Large intestine (tissue), 3 donors: ENCODE data around the gene ANKRD55. TPM values are rescaled to one million over a fixed set of nuclear protein-coding genes. Genes with fewer than 3 reads are reported as not detected.
"Not testable (repeated sequence)": the region's sequence is repeated elsewhere in the genome, so short reads cannot be mapped to it uniquely, and the experiment has no call there.

Experiments
- DNase-seq, 2 donors: peaks; one replicate each; pipeline versions ENCODE4 v3.0.0 to v3.0.0-alpha.2; 2013
- H3K27ac ChIP-seq: one replicate; pipeline ENCODE4 v1.5.1; 2013; ENCODE audit warnings: low read length
- H3K27me3 ChIP-seq: 2 replicates; pipeline ENCODE4 v1.6.1; 2013; ENCODE audit warnings: low read length; ENCODE audit not compliant: control insufficient read depth, insufficient read depth
- H3K36me3 ChIP-seq: 2 replicates; pipeline ENCODE4 v1.6.1; 2013; ENCODE audit warnings: low read length; ENCODE audit not compliant: control insufficient read depth, insufficient read depth
- H3K4me1 ChIP-seq: one replicate; pipeline ENCODE4 v1.6.1; 2013; ENCODE audit warnings: low read length; ENCODE audit not compliant: control insufficient read depth, insufficient read depth
- H3K4me3 ChIP-seq: one replicate; pipeline ENCODE4 v1.5.1; 2013; ENCODE audit warnings: low read length
- H3K9me3 ChIP-seq: one replicate; pipeline ENCODE4 v1.6.1; 2013; ENCODE audit warnings: mild to moderate bottlenecking, low read depth, low read length, moderate library complexity; ENCODE audit not compliant: control insufficient read depth
- WGBS: methylation state at CpG from one replicate; pipeline ENCODE4 v1.1.5; 2013; ENCODE audit warnings: low lambda C conversion rate; ENCODE audit not compliant: insufficient coverage; 5-methylcytosine and 5-hydroxymethylcytosine counted together
- polyA plus RNA-seq: library from polyadenylated mRNA; unstranded; fragments of 120-200 nt; gene quantifications from one replicate; pipeline ENCODE4 v1.2.1, GENCODE V29; 2013

The ANKRD55 gene
- polyA plus RNA-seq, 1 donor = 0.18 TPM

DNA sequence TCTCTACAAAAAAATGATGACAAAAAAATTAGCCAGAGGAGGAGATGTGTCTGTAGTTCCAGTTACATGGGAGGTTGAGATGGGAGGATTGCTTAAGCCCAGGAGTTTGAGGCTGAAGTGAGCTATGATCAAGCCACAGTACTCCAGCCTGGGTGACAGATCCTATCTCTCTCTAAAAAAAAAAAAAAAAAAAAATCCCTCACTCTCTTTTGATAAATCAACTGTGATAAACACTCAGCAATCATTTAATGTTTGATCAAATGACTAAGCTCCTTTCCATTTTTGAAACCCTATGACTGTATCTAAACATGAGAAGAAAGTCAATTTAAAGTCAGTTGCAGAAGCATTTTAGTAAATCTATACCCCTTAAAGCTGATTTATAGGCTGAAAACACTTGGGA, 126.3 kb downstream of the ANKRD55 start:
- Histone ChIP-seq H3K9me3 (no peaks in the 10 kb centered on the region), H3K27me3 (no peaks in the 10 kb centered on the region), H3K27ac (no peak overlapping the region), H3K4me3 (no peak overlapping the region), H3K36me3 (no peaks in the 10 kb centered on the region), H3K4me1 (peaks cover 4% of the 10 kb centered on the region)
- DNase-seq = no peak

DNA sequence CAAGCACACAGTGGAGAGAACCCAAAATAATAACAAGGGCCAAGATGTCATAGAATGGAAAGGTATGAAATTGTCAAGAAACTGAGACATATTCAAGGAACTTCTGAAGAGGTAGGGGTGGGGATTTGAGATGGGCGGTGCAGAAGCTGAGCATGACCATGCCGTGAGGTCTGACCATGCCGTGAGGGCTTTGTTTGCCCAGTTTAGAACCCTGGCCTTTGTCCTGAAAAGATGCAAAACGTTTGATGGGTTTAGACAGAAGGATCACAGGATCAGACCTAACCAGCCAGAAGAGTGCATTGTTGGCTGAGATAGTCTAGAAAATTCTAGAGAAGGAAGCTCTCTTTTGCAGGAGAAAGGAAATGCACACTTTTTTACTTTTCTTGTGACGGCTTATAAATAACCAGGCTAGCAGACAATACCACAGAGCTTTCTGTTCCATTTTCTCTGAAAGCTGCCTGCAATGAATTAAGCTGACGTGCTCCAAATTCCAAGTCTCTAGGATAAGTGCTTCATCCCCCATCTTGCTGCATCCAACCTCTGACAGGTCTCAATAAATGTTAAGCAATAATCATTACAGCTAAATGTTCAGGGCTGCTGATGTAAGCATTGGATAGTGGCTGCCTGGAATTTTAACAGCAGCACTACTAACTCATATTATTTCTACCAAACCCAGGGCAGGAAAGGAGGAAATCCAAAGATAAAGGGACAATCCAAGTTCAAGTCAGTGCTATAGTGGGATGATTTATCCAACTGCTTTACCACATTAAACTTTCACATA, 127.4 kb downstream of the ANKRD55 start:
- peak in 1 of 2 donors; percentile 41 for DNase-seq
- H3K27me3 ChIP-seq = no peaks in the 10 kb centered on the region
- no peak overlapping the region for H3K27ac ChIP-seq
- peaks cover 4% of the 10 kb centered on the region for H3K4me1 ChIP-seq
- no peaks in the 10 kb centered on the region for H3K9me3 ChIP-seq
- H3K36me3 ChIP-seq = no peaks in the 10 kb centered on the region
- H3K4me3 ChIP-seq = no peak overlapping the region
- 0% methylated on average over 1 of the region's 6 CpGs for WGBS

DNA sequence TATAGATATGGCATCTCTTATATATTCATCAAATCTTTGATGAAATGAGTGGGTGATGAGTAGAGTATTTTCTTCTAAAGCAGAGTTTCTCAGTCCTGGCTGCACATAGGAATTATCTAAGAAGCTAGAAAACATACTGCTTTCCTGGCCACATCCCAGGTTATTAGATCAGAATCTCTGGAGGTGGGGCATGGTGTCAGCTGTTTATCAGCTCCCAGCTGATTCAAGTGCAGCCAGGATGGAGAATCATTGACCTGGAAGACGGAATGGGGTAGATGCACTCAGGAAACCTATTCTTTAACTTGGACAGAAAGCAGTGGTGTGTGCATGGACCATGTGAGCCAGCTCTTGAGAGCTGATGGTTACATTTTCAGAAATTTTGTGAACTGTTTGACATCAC, 130.2 kb downstream of the ANKRD55 start:
- H3K4me1 ChIP-seq = peaks cover 4% of the 10 kb centered on the region
- H3K4me3 ChIP-seq = no peak overlapping the region
- no peaks in the 10 kb centered on the region for H3K27me3 ChIP-seq
- H3K9me3 ChIP-seq = no peaks in the 10 kb centered on the region
- H3K27ac ChIP-seq = no peak overlapping the region
- no peaks in the 10 kb centered on the region for H3K36me3 ChIP-seq
- no peak for DNase-seq
- no CpG with 5 or more reads among the region's 1 CpG for WGBS

DNA sequence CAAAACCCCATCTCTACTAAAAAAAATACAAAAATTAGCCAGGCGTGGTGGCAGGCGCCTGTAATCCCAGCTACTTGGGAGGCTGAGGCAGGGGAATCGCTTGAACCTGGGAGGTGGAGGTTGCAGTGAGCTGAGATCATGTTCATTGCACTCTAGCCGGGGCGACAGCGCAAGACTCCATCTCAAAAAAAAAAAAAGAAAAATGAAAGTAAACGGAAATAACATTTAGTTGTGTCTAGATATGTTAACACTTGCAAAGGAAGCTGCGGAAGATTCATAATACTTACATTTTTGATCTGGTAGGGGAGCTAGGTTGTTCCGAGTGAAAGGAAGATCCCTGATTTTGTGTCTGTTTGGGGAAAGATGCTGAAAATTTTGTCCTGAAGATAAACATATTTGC, 130.9 kb downstream of the ANKRD55 start:
- H3K27me3 ChIP-seq, H3K27ac ChIP-seq, H3K36me3 ChIP-seq, H3K4me3 ChIP-seq, H3K9me3 ChIP-seq, DNase-seq, H3K4me1 ChIP-seq: not testable (repeated sequence)
- 97% methylated on average over 5 of the region's 9 CpGs for WGBS

DNA sequence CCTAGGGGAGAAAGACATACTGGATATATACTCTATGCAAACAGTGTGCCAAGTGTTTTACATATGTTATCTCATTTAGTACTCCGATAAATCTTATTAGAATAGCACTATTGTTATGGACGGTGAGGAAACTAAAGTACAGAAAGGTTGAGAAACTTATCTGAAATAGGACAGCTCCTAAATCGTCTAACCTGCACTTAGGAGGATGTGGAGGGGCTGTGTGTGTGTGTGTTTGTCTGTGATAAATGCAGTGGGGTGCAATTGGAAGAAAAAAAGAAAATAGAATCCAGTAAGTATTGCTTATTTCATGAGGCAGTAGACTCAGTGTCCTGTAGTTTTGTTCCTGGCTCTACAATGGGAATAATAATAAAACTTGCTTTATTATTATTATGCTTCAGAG, 131.9 kb downstream of the ANKRD55 start:
- Histone ChIP-seq H3K27ac (no peak overlapping the region), H3K9me3 (no peaks in the 10 kb centered on the region), H3K4me1 (peaks cover 4% of the 10 kb centered on the region), H3K27me3 (no peaks in the 10 kb centered on the region), H3K4me3 (no peak overlapping the region), H3K36me3 (no peaks in the 10 kb centered on the region)
- 83% methylated on average over 2 of the region's 3 CpGs for WGBS
- no peak for DNase-seq

DNA sequence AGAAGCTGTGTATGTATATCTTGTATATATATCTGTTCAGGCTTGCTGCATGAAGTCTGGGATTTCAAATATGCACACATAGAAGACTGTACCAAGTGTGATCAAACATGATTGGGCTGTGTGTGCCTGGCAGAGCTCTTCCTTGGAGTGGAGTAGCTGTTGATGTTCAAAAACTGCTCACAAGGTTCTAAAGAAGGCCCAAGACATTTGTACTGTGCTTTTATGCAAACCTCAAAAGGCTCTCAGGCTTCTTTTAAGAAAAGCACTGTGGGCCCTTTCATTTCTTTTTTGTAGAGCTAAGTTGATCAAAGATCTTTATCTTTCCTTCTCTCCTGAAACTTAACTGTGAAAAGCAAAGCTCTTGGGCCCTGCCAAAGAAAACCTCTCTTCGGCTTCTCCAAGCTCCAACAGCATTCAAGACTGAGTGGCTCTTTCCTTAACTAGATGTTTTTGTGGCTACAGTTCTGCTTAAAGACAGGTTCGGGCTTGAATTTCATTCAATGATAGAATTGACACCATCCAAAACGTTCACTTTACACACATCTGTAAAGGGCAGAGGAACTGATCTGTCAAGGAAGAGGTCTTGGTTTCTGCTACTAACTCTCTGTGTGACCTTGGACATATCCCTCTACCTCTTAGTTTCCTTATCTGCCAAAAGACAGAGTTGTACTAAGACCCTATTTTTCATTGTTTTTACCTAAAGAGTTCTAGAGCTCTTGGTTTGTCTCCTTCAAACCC, 132.5 kb downstream of the ANKRD55 start:
- H3K36me3 ChIP-seq = no peaks in the 10 kb centered on the region
- 100% methylated on average over 1 of the region's 3 CpGs for WGBS
- H3K27ac ChIP-seq = no peak overlapping the region
- H3K4me3 ChIP-seq = no peak overlapping the region
- no peaks in the 10 kb centered on the region for H3K9me3 ChIP-seq
- H3K27me3 ChIP-seq = no peaks in the 10 kb centered on the region
- H3K4me1 ChIP-seq = peaks cover 4% of the 10 kb centered on the region
- no peak for DNase-seq

DNA sequence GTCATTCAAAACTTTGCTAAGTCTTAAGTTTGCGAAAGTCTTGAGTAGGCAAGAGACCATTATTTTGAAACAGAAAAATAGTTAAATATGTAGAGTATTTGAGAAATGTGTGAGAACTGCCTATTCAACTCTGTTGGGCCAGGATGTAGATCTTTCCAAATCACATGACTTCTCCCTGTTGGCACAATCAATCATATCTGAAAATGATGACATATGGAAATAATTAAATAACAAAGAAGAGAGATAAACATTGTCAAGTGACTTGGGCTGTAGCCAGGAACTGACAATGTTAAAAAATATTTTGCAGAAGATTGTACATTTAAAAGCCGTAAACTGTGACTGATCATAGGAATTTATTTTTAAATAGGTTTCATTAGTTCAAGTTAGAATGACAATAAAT, 133.8 kb downstream of the ANKRD55 start:
- Histone ChIP-seq H3K9me3 (no peaks in the 10 kb centered on the region), H3K36me3 (no peaks in the 10 kb centered on the region), H3K4me1 (no peaks in the 10 kb centered on the region), H3K27me3 (no peaks in the 10 kb centered on the region), H3K4me3 (no peak overlapping the region), H3K27ac (no peak overlapping the region)
- no peak for DNase-seq
- WGBS = 92% methylated on average over 1 of the region's 2 CpGs

DNA sequence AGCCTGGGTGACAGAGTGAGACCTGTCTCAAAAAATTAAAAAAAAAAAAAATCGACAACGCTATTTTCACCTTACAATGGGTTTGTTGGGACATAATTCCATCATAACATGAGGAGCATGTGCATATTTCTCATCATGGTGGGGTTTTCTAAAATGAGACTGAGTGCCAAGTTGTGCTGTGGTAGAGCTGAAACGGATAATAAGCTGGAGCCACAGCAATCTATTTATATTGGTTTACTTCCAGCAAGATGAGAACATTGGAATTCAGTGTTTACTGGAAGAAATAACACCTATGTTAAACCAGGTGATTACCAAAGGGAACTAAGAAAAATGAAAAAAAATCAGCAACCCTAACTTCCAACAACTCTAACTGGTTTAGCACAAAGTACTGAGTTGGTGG, 136.1 kb downstream of the ANKRD55 start:
- no peaks in the 10 kb centered on the region for H3K36me3 ChIP-seq
- WGBS = no CpG with 5 or more reads among the region's 3 CpGs
- no peak overlapping the region for H3K4me3 ChIP-seq
- H3K4me1 ChIP-seq = no peaks in the 10 kb centered on the region
- H3K27ac ChIP-seq = no peak overlapping the region
- no peaks in the 10 kb centered on the region for H3K9me3 ChIP-seq
- no peaks in the 10 kb centered on the region for H3K27me3 ChIP-seq
- no peak for DNase-seq

DNA sequence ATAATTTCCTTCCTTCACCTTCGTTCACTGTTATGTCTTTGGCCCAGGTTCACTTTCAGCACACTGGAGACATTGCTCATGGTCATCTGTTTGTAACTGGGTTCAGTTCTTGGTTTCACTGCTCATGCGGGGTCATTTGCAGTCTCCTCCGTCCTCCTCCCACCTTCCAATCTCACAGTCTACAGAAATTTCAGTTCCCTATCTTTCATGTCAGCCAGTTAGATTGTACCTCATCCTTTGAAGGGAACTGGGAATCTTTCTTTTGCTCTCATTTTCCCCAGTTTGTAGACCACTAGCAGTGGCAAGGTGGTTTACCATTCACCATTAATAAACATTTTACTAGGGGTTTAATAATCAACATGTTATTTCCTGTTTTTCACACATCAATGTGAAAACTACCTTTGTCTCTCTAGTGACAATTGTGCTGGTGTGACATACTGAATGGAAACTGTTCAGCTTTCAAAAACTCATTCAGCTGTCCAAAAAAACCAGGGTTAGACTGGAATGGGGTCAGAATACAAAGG, 137.5 kb downstream of the ANKRD55 start:
- no peak overlapping the region for H3K27ac ChIP-seq
- H3K4me1 ChIP-seq = peaks cover 7% of the 10 kb centered on the region
- DNase-seq = no peak
- no peaks in the 10 kb centered on the region for H3K27me3 ChIP-seq
- WGBS = no CpG with 5 or more reads among the region's 3 CpGs
- no peaks in the 10 kb centered on the region for H3K36me3 ChIP-seq
- no peaks in the 10 kb centered on the region for H3K9me3 ChIP-seq
- H3K4me3 ChIP-seq = no peak overlapping the region

DNA sequence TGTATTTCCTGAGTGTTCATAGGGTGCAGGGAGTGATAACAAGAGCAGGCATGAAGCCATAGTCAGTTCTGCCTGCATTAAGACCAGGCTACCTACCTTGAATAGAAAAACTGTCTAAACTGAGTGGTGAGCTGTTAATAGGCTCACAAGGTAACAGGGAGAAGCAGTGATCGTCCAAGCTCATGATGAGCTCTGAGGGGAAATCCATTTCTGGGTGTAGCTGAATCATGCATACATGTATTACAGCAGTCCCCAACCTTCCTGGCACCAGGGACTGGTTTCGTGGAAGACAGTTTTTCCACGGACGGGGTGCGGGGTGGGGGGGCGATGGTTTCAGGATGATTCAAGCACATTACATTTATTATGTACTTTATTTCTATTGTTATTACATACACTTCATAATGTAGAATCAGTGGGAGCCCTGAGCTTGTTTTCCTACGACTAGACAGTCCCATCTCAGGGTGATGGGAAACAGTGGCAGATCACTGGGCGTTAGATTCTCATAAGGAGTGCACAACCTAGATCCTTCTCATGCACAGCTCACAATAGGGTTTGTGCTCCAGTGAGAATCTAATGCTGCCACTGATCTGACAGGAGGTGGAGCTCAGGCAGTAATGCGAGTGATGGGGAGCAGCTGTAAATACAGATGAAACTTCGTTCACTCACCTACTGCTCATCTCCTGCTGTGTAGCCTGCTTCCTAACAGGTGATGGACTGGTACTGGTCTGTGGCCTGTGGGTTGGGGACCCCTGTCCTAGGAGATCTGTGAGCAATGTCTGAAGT, 138.4 kb downstream of the ANKRD55 start:
- WGBS = no CpG with 5 or more reads among the region's 10 CpGs
- DNase-seq = no peak
- Histone ChIP-seq H3K36me3 (no peaks in the 10 kb centered on the region), H3K9me3 (no peaks in the 10 kb centered on the region), H3K4me1 (peaks cover 7% of the 10 kb centered on the region), H3K27me3 (no peaks in the 10 kb centered on the region), H3K4me3 (no peak overlapping the region), H3K27ac (no peak overlapping the region)
